ENCODE results near the gene SYNE4. TPM values are rescaled to one million over a fixed set of nuclear protein-coding genes. Genes with fewer than 3 reads are reported as not detected.

SYNE4 gene
- total RNA-seq, 4 donors from 2014 or later = 1.2 to 9.0 (median 2.9) TPM; not detected in 1

DNA sequence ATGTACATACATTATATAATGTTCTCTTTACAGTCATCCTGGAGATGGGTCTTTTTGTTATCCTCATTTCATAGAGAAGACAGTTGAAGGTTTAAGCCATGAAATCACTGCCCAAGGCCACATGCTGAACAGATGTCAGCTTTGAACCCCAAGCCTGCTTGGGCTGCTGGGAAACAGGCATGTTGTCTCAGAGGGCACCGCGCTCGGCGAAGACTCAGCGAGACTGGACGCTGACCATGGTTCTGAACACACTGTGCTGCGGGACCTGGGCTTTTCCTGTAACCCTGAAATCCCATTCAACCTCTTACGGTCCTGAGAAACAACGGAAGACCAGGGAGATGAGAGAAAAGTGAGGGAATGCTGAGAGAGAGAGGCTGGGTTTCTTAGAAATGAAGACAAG is 45.1 kb downstream of the SYNE4 start:
- Histone ChIP-seq H3K4me3 (no peak overlapping the region), H3K27me3 (peaks cover 40% of the 10 kb centered on the region), H3K36me3 (no peaks in the 10 kb centered on the region), H3K9me3 (no peaks in the 10 kb centered on the region), H3K27ac (no peak overlapping the region), H3K4me1 (peaks cover 0 to 11% (median 4%) of the 10 kb centered on the region in 4 donors)
- 6 to 25% methylated on average over 3 to 9 of the region's 9 CpGs for WGBS, 2 donors (ENCODE audit: low coverage in 1 of 2)
- intact Hi-C loops (cut with DNase I; ENCODE audit: low total_unique reads) (no loop called here), in situ Hi-C loops (cut with MboI; ENCODE audit: low pct_ligation_motif_present in 1 of 4, low pct_unique_long_range_greater_than_20kb in 1 of 4, low sequenced_read_pairs in 3 of 4) (no loop called here)
- TF ChIP-seq POLR2A (IDR thresholded peaks at IDR 0.05) (no peak), POLR2AphosphoS5 (IDR thresholded peaks at IDR 0.05) (no peak), EP300 (IDR thresholded peaks at IDR 0.05; ENCODE audit: low read depth) (no peak)
- TF ChIP-seq, protein P1, sequence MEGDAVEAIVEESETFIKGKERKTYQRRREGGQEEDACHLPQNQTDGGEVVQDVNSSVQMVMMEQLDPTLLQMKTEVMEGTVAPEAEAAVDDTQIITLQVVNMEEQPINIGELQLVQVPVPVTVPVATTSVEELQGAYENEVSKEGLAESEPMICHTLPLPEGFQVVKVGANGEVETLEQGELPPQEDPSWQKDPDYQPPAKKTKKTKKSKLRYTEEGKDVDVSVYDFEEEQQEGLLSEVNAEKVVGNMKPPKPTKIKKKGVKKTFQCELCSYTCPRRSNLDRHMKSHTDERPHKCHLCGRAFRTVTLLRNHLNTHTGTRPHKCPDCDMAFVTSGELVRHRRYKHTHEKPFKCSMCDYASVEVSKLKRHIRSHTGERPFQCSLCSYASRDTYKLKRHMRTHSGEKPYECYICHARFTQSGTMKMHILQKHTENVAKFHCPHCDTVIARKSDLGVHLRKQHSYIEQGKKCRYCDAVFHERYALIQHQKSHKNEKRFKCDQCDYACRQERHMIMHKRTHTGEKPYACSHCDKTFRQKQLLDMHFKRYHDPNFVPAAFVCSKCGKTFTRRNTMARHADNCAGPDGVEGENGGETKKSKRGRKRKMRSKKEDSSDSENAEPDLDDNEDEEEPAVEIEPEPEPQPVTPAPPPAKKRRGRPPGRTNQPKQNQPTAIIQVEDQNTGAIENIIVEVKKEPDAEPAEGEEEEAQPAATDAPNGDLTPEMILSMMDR (IDR thresholded peaks at IDR 0.05) = no peak
- DNase-seq = no peak

DNA sequence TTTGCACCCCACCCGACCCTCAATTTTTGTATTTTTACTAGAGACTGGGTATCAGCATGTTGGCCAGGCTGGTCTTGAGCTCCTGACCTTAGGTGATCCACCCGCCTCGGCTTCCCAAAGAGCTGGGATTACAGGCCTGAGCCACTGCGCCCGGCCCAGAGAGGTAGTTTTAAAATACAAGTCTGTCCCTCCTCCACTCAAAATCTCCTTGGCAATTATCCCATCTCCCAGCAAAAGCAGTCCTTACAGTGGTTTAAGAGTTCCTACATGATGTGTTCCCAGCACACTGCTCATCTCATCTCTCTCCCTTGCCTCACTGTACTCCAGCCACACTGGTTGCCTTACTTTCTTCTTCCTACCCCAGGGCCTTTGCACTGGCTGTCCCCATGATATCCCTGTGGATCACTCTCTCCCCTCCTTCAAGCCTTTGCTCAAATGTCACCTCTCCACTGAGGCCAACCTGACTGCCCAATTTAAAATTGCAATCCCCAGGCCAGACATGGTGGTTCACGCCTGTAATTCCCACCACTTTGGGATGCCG is 48.1 kb downstream of the SYNE4 start:
- DNase-seq = no peak
- Histone ChIP-seq H3K27me3 (peaks cover 50% of the 10 kb centered on the region), H3K36me3 (no peaks in the 10 kb centered on the region), H3K9me3 (no peaks in the 10 kb centered on the region), H3K27ac (no peak overlapping the region), H3K4me3 (no peak overlapping the region), H3K4me1 (peaks cover 0 to 11% (median 4%) of the 10 kb centered on the region in 4 donors)
- WGBS, 2 donors (ENCODE audit: low coverage in 1 of 2) = 76 to 80% methylated on average over 5 to 7 of the region's 7 CpGs
- TF ChIP-seq EP300 (IDR thresholded peaks at IDR 0.05; ENCODE audit: low read depth) = no peak
- no peak for TF ChIP-seq POLR2AphosphoS5 (IDR thresholded peaks at IDR 0.05)
- TF ChIP-seq, protein P1 (IDR thresholded peaks at IDR 0.05) = no peak
- intact Hi-C loops (cut with DNase I; ENCODE audit: low total_unique reads) = no loop called here
- in situ Hi-C loops (cut with MboI; ENCODE audit: low pct_ligation_motif_present in 1 of 4, low pct_unique_long_range_greater_than_20kb in 1 of 4, low sequenced_read_pairs in 3 of 4) = no loop called here

DNA sequence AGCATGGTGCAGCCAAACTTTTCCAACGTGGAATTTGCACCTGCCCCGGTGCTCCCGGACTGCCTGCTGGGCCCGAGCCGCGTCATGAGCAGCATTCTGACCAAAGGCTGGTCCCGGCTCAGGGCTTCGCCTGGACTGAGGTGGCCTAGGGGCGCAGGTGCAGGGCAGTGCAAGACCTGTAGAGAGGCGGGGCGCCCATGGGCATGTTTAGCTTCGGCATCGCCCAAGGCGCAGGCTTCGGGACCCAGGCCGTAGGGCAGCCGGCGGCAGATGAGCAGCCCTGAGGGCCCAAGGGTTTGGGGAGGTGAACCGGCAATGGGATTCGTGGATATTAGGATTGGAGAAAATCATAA is 48.7 kb downstream of the SYNE4 start:
- WGBS, 2 donors (ENCODE audit: low coverage in 1 of 2) = 60% methylated on average over 14 of the region's 20 CpGs; no CpG with 5 or more reads in 1 of the 2 donors
- intact Hi-C loops (cut with DNase I; ENCODE audit: low total_unique reads) (loop anchor here (10.0 kb wide), 1 partner anchor 125 kb away; no protein-coding TSS in a partner anchor), in situ Hi-C loops (cut with MboI; ENCODE audit: low pct_ligation_motif_present in 1 of 4, low pct_unique_long_range_greater_than_20kb in 1 of 4, low sequenced_read_pairs in 3 of 4) (no loop called here)
- Histone ChIP-seq H3K27me3 (peaks cover 50% of the 10 kb centered on the region), H3K36me3 (no peaks in the 10 kb centered on the region), H3K9me3 (no peaks in the 10 kb centered on the region), H3K4me3 (no peak overlapping the region), H3K4me1 (peaks cover 0 to 11% (median 4%) of the 10 kb centered on the region in 4 donors), H3K27ac (no peak overlapping the region)
- TF ChIP-seq, protein P1 (IDR thresholded peaks at IDR 0.05) = no peak
- TF ChIP-seq EP300 (IDR thresholded peaks at IDR 0.05; ENCODE audit: low read depth) = no peak
- no peak for DNase-seq

DNA sequence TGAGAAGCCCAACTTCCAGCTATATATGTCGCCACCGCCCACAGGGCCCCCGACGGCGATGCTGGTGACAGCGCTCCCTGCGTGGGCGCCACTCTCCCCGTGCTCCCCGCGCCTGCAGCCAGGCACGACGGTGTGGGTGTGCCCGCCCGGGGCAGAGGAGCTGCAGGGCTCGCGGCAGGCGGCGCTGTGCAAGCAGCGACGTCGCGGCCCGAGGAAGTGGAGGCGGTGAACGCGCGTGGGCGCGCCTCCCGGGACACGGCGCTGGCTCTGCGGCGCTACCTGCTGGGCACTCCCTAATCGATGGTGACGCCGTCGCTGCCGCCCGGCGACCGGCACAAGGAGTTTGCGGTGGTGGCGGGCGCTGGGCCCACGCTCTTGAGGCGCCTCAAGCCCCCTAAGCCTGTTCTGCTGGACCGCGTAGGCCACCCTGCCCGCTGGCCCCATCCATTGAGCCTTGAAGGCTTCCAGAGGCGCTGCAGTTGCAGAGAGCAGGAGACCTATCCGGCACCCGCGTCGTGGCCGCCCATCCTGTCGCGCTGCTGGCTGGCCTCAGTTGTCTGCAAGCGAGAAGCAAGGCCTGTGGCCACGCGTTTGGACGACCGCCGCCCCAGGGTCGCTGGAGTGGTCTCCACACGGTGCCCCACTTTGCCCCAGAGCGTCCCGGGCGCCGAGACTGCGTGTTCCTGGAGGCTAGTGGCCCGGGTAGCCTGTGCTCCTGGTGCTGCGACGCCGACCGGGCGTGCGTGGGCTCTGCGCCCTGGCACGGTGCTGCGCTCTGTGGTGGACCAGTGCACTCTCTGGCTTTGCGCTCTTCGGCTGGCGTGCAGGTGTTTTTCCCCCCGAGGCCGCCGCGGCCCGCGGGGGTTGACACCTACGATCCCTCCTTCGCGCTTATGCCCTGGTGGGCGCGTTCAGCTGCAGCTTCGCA is 49.3 kb downstream of the SYNE4 start:
- in situ Hi-C loops (cut with MboI; ENCODE audit: low pct_ligation_motif_present in 1 of 4, low pct_unique_long_range_greater_than_20kb in 1 of 4, low sequenced_read_pairs in 3 of 4) (no loop called here), intact Hi-C loops (cut with DNase I; ENCODE audit: low total_unique reads) (loop anchor here (10.0 kb wide), 1 partner anchor 125 kb away; no protein-coding TSS in a partner anchor)
- TF ChIP-seq POLR2AphosphoS5 (IDR thresholded peaks at IDR 0.05) = no peak
- TF ChIP-seq, protein P1 (IDR thresholded peaks at IDR 0.05) = peak in 4 of 5 experiments; percentile 14 to 30 (median 17)
- Histone ChIP-seq H3K27ac (no peak overlapping the region), H3K9me3 (no peaks in the 10 kb centered on the region), H3K36me3 (no peaks in the 10 kb centered on the region), H3K4me3 (peak overlapping the region in 2 of 4 donors; percentile 8 to 21), H3K4me1 (peaks cover 0 to 11% (median 4%) of the 10 kb centered on the region in 4 donors), H3K27me3 (peaks cover 49% of the 10 kb centered on the region)
- DNase-seq = peak; percentile 56
- WGBS, 2 donors (ENCODE audit: low coverage in 1 of 2) = 23% methylated on average over 60 of the region's 97 CpGs; no CpG with 5 or more reads in 1 of the 2 donors
